Transverse colon (tissue), 4 donors: ENCODE measurements around the gene STAT5B.

Experiments used
- POLR2A ChIP-seq: fragments of 450-650 bp; IDR thresholded peaks from one replicate; pipeline ENCODE4 v1.6.1; 2016; ENCODE audit warnings: antibody characterized with exemption, mild to moderate bottlenecking, moderate library complexity
- POLR2AphosphoS5 ChIP-seq, 3 donors: sonication (generic); formaldehyde crosslinking; IDR thresholded peaks; one replicate each; pipeline ENCODE4 v1.6.1; 2016; ENCODE audit warnings: antibody characterized with exemption in 3 of 3
- TF ChIP-seq, protein P1 (sequence below), 5 experiments: fragments of 200-600 bp in 3 of 5; fragments of 450-650 bp in 2 of 5; sonication (generic) in 3 of 5; IDR thresholded peaks; 1 replicate in 2 of 5; 2 replicates in 3 of 5; pipeline ENCODE4 v1.5.1; 2016 to 2017; ENCODE audit warnings: antibody characterized with exemption in 5 of 5, inconsistent platforms in 3 of 5, mild to moderate bottlenecking in 2 of 5, moderate library complexity in 1 of 5

- TF ChIP-seq, protein P1, sequence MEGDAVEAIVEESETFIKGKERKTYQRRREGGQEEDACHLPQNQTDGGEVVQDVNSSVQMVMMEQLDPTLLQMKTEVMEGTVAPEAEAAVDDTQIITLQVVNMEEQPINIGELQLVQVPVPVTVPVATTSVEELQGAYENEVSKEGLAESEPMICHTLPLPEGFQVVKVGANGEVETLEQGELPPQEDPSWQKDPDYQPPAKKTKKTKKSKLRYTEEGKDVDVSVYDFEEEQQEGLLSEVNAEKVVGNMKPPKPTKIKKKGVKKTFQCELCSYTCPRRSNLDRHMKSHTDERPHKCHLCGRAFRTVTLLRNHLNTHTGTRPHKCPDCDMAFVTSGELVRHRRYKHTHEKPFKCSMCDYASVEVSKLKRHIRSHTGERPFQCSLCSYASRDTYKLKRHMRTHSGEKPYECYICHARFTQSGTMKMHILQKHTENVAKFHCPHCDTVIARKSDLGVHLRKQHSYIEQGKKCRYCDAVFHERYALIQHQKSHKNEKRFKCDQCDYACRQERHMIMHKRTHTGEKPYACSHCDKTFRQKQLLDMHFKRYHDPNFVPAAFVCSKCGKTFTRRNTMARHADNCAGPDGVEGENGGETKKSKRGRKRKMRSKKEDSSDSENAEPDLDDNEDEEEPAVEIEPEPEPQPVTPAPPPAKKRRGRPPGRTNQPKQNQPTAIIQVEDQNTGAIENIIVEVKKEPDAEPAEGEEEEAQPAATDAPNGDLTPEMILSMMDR (IDR thresholded peaks at IDR 0.05): no peak
- TF ChIP-seq POLR2AphosphoS5 (IDR thresholded peaks at IDR 0.05) (no peak), POLR2A (no peak)
These were observed 30.1 kb upstream of the STAT5B start for GRCh38 chr17:42306385-42306667.
